Measurements from ENCODE around the gene R3HDM1.

DNA sequence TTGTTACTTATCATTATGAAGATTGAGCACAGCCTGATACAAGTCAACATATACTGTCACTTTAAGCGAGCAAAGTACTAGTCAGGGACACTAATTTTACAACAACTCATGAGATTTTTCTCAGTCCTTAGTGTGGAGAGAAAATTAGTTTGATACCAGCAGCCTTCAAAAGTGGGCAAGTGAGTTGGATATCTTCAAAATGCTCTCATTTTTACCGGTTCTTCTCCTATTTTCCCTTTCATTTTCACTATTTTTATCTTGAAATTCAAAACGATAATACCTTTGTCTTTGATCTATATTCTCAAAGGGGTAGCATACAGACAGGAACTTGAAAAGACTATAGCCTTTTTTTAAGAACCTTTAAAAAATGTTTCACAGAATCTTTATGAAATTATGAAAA, 158.4 kb downstream of the R3HDM1 start:
- TF ChIP-seq, protein P1, sequence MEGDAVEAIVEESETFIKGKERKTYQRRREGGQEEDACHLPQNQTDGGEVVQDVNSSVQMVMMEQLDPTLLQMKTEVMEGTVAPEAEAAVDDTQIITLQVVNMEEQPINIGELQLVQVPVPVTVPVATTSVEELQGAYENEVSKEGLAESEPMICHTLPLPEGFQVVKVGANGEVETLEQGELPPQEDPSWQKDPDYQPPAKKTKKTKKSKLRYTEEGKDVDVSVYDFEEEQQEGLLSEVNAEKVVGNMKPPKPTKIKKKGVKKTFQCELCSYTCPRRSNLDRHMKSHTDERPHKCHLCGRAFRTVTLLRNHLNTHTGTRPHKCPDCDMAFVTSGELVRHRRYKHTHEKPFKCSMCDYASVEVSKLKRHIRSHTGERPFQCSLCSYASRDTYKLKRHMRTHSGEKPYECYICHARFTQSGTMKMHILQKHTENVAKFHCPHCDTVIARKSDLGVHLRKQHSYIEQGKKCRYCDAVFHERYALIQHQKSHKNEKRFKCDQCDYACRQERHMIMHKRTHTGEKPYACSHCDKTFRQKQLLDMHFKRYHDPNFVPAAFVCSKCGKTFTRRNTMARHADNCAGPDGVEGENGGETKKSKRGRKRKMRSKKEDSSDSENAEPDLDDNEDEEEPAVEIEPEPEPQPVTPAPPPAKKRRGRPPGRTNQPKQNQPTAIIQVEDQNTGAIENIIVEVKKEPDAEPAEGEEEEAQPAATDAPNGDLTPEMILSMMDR (IDR thresholded peaks at IDR 0.05) = no peak
- no peak for TF ChIP-seq POLR2A (IDR thresholded peaks at IDR 0.05)

All from right lobe of liver (tissue), 4 donors.